ENCODE results near the gene BMS1. TPM values are rescaled to one million over a fixed set of nuclear protein-coding genes. Genes with fewer than 3 reads are reported as not detected.
A peak's percentile ranks its signal among the peaks of the same experiment; 100 is the strongest.

The BMS1 gene
- total and polyA plus RNA-seq, 2 of the 13 experiments (the other 11 are each of a cell fraction or from before 2014, with no cell fraction given) = 3.9 to 25.2 TPM

GRCh38 chr10:42783181-42783549, 570 bp downstream of the BMS1 start:
- Histone ChIP-seq H3K4me2 (ENCODE audit: low read depth, low read length) (peak overlapping the region; percentile 95), H3K27me3 (ENCODE audit: control insufficient read depth in 1 of 2, insufficient read depth in 2 of 2, low read length in 2 of 2) (no peaks in the 10 kb centered on the region; a peak in 1 of 5 replicates), H3K4me1 (ENCODE audit: insufficient read depth, low read length) (peaks cover 21% of the 10 kb centered on the region), H3K4me3 (replicated peaks in 1 of 3; ENCODE audit: insufficient read depth in 1 of 3, low read depth in 2 of 3, low read length in 3 of 3) (peak overlapping the region; percentile 69 to 90 (median 84)), H3K79me2 (ENCODE audit: insufficient read depth, low read length) (peaks cover 17% of the 10 kb centered on the region), H3K9me3 (ENCODE audit: low read length) (no peaks in the 10 kb centered on the region), H3K36me3 (replicated peaks in 1 of 2; ENCODE audit: control insufficient read depth in 1 of 2, insufficient read depth in 2 of 2, low read length in 2 of 2) (peaks cover 2 to 26% of the 10 kb centered on the region in 2 experiments; a peak in 4 of 5 replicates), H3K27ac (ENCODE audit: extremely low read length, insufficient read depth, low read length) (peak overlapping the region; percentile 89), H3K9ac (ENCODE audit: insufficient read depth, low read depth, low read length) (peak overlapping the region; percentile 88), H2AFZ (ENCODE audit: low read length) (no peak overlapping the region), H4K20me1 (ENCODE audit: insufficient read depth, low read length) (no peaks in the 10 kb centered on the region)
- ChIA-PET CTCF (ENCODE audit: low intra/inter-chr PET ratio, low total read pairs) (no interaction called here), POLR2A (interaction anchor here (0.8 to 2.1 kb wide), 5 partner anchors 10 to 239 kb away, joined by 3 to 13 read pairs (median 3); no protein-coding TSS in a partner anchor)
- TSS peak; percentile 76 for BruUV-seq (replicated peaks)
- intact Hi-C loops (cut with micrococcal nuclease; ENCODE audit: unreplicated experiment) = loop anchor here (5.0 kb wide), 1 partner anchor 231 kb away; no protein-coding TSS in a partner anchor
- peak; percentile 16 for DNase-seq (ENCODE audit: low spot score)
- no peak for FAIRE-seq
- WGBS (ENCODE audit: low lambda C conversion rate) = 0% methylated on average over 8 of the region's 11 CpGs
- in situ Hi-C loops (cut with HindIII; ENCODE audit: extremely low pct_ligation_motif_present, low pct_unique_long_range_greater_than_20kb) = no loop called here
- peak; percentile 39 for ATAC-seq
- TF ChIP-seq AKNA (CRISPR knock-in tag; IDR thresholded peaks at IDR 0.05; ENCODE audit: borderline replicate concordance) (no peak), ZNF260 (CRISPR knock-in tag; IDR thresholded peaks at IDR 0.05; ENCODE audit: borderline replicate concordance, low read depth) (no peak), POLR2AphosphoS5 (IDR thresholded peaks at IDR 0.05; ENCODE audit: low read depth, low read length) (no peak), PAF1 (CRISPR knock-in tag; IDR thresholded peaks at IDR 0.05) (no peak), NCOA1 (CRISPR knock-in tag; IDR thresholded peaks at IDR 0.05) (0 out of 2 replicates have a peak, but pooled peaks have one; percentile 2), ZNF770 (CRISPR knock-in tag; IDR thresholded peaks at IDR 0.05) (no peak), KDM5A (IDR thresholded peaks at IDR 0.05; ENCODE audit: borderline replicate concordance, low read length) (peak; percentile 80), ZNF564 (CRISPR knock-in tag; IDR thresholded peaks at IDR 0.05) (no peak), ZNF558 (CRISPR knock-in tag; IDR thresholded peaks at IDR 0.05; ENCODE audit: borderline replicate concordance) (peak; percentile 13; the same call in 1 of the 2 replicates), ZNF800 (CRISPR knock-in tag; IDR thresholded peaks at IDR 0.05) (no peak), ZNF256 (CRISPR knock-in tag; conservative IDR thresholded peaks at IDR 0.05) (no peak), SP1 (IDR thresholded peaks at IDR 0.05) (no peak), SP1 (CRISPR knock-in tag; IDR thresholded peaks at IDR 0.05) (peak; percentile 7; the same call in 1 of the 2 replicates), ZNF556 (CRISPR knock-in tag; IDR thresholded peaks at IDR 0.05; ENCODE audit: borderline replicate concordance) (no peak), PREB (CRISPR knock-in tag; IDR thresholded peaks at IDR 0.05) (no peak)
